LNCaP clone FGC (cell line): Measurements from ENCODE around the gene SLC10A2.

Experiments
- DNase-seq: peaks from one replicate; pipeline ENCODE4 v3.0.0-alpha.2; 2011; ENCODE audit warnings: low read depth
- H3K4me3 ChIP-seq: 2 replicates; pipeline ENCODE4 v1.5.1; 2011; ENCODE audit warnings: mild to moderate bottlenecking, low read depth, low read length, control low read depth
- CTCF ChIP-seq: IDR thresholded peaks from 2 replicates; pipeline ENCODE4 v1.5.1; 2012; ENCODE audit warnings: mild to moderate bottlenecking; ENCODE audit not compliant: control insufficient read depth, insufficient read depth; ENCODE audit errors: extremely low read depth

The SLC10A2 gene

GRCh38 chr13:103009051-103009840 lies 57.0 kb downstream of the SLC10A2 start:
- no peak overlapping the region for H3K4me3 ChIP-seq
- TF ChIP-seq CTCF = no peak
- DNase-seq = no peak

GRCh38 chr13:103007427-103007762 lies 58.8 kb downstream of the SLC10A2 start:
- no peak for TF ChIP-seq CTCF
- no peak for DNase-seq
- H3K4me3 ChIP-seq = no peak overlapping the region

GRCh38 chr13:103006641-103007426 lies 59.4 kb downstream of the SLC10A2 start:
- no peak for TF ChIP-seq CTCF
- DNase-seq = no peak
- no peak overlapping the region for H3K4me3 ChIP-seq

- no peak for TF ChIP-seq CTCF
- no peak for DNase-seq
- no peak overlapping the region for H3K4me3 ChIP-seq
Measured at GRCh38 chr13:103004661-103005345, 61.4 kb downstream of the SLC10A2 start.

- no peak for DNase-seq
- H3K4me3 ChIP-seq = no peak overlapping the region
- TF ChIP-seq CTCF = no peak
Measured at GRCh38 chr13:103003631-103004030, 62.6 kb downstream of the SLC10A2 start.

GRCh38 chr13:103002279-103002678 lies 63.9 kb downstream of the SLC10A2 start:
- H3K4me3 ChIP-seq = no peak overlapping the region
- DNase-seq = no peak
- TF ChIP-seq CTCF = no peak
